Prostate gland (tissue), 2 donors: ENCODE data around the gene PATL2. TPM values are rescaled to one million over a fixed set of nuclear protein-coding genes. Genes with fewer than 3 reads are reported as not detected.
"Not testable (repeated sequence)": the region's sequence is repeated elsewhere in the genome, so short reads cannot be mapped to it uniquely, and the experiment has no call there.

Source experiments
- DNase-seq: peaks from one replicate; pipeline ENCODE4 v3.0.0-alpha.2; 2019; ENCODE audit warnings: low spot score
- H3K27ac ChIP-seq, 2 donors: fragments of 200-600 bp; sonication (generic); 2 replicates each; pipeline ENCODE4 v1.5.1; 2017 to 2019
- H3K27me3 ChIP-seq: fragments of 200-600 bp; sonication (generic); replicated peaks from 2 replicates; pipeline ENCODE4 v1.5.1; 2019; ENCODE audit not compliant: insufficient read depth
- H3K36me3 ChIP-seq, 2 donors: fragments of 200-600 bp; sonication (generic); 1 replicate in 1 of 2; 2 replicates in 1 of 2; pipeline versions ENCODE4 v1.5.1 to v1.8.1; 2017 to 2019
- H3K4me1 ChIP-seq: fragments of 200-600 bp; sonication (generic); replicated peaks from 2 replicates; pipeline ENCODE4 v1.5.1; 2019
- H3K4me3 ChIP-seq, 2 donors: fragments of 200-600 bp; sonication (generic); 2 replicates each; pipeline ENCODE4 v1.5.1; 2017 to 2019
- H3K9me3 ChIP-seq: fragments of 200-600 bp; sonication (generic); 2 replicates; pipeline ENCODE4 v1.5.1; 2017
- CTCF ChIP-seq, 4 experiments: fragments of 200-600 bp in 2 of 4; fragments of 450-650 bp in 2 of 4; sonication (generic) in 2 of 4; IDR thresholded peaks; 1 replicate in 3 of 4; 2 replicates in 1 of 4; pipeline ENCODE4 v1.5.1; 2016 to 2019; ENCODE audit warnings: antibody characterized with exemption in 4 of 4, mild to moderate bottlenecking in 2 of 4, moderate library complexity in 2 of 4
- POLR2A ChIP-seq: fragments of 450-650 bp; IDR thresholded peaks from one replicate; pipeline ENCODE4 v1.6.1; 2016; ENCODE audit warnings: antibody characterized with exemption, mild to moderate bottlenecking
- POLR2AphosphoS5 ChIP-seq: sonication (generic); formaldehyde crosslinking; IDR thresholded peaks from one replicate; pipeline ENCODE4 v1.6.1; 2017; ENCODE audit warnings: antibody characterized with exemption
- WGBS: methylation state at CpG from one replicate; pipeline ENCODE4 v1.1.5; 2018; 5-methylcytosine and 5-hydroxymethylcytosine counted together
- intact Hi-C: fragments of 100-400 bp; cut with DNase I; formaldehyde crosslinking; loops from one replicate; pipeline ENCODE4 v1.14.2; 2022
- total RNA-seq, 2 donors: library from RNA; depleted of rRNA; stranded (reverse); fragments of >200 nt; gene quantifications; one replicate each; pipeline ENCODE4 v1.1.0, GENCODE V29; 2016

The PATL2 gene
- 1 to 10 TPM in 1 of 2 donors, under 1 TPM in 1; 0.77 to 1.2 TPM for total RNA-seq

- peak; percentile 100 for TF ChIP-seq POLR2A
- peak in 1 of 4 experiments; percentile 23 for TF ChIP-seq CTCF (IDR thresholded peaks at IDR 0.05)
- TF ChIP-seq POLR2AphosphoS5, result peak; percentile 100
- Histone ChIP-seq H3K27ac (peak within 1 kb of the TSS; percentile 97 to 99), H3K9me3 (no peaks in the 10 kb centered on the region), H3K4me3 (peak within 1 kb of the TSS; percentile 80 to 96), H3K27me3 (no peaks in the 10 kb centered on the region), H3K36me3 (peaks cover 0 to 5% of the 10 kb centered on the region in 2 donors), H3K4me1 (no peaks in the 10 kb centered on the region)
- under 1% methylated on average over 37 of the region's 37 CpGs for WGBS
- intact Hi-C loops, result loop anchor here (1.0 to 5.0 kb wide), 5 partner anchors 17 to 424 kb away; partner anchors contain the start of genes CTDSPL2, EIF3J, GOLM2 and SPG11
- DNase-seq, result peak; percentile 97
These were observed at the start of gene PATL2, which contains the start of gene B2M for GRCh38 chr15:44711096-44711742. TSS of gene PATL2 (minus strand) at chr15:44711323. CDS start at chr15:44676490, 34,833 bp downstream. TSS of gene B2M (plus strand) at chr15:44711517. CDS start at chr15:44711547, 30 bp downstream.

GRCh38 chr15:44753345-44753744 is 42.2 kb upstream of the PATL2 start:
- Histone ChIP-seq H3K36me3 (no peaks in the 10 kb centered on the region), H3K27ac (no peak overlapping the region), H3K4me3 (no peak overlapping the region), H3K27me3 (no peaks in the 10 kb centered on the region), H3K9me3 (no peaks in the 10 kb centered on the region), H3K4me1 (no peaks in the 10 kb centered on the region)
- WGBS, result 100% methylated on average over 1 of the region's 1 CpG
- DNase-seq, result no peak
- TF ChIP-seq POLR2A (no peak), CTCF (IDR thresholded peaks at IDR 0.05) (no peak), POLR2AphosphoS5 (no peak)
- intact Hi-C loops, result no loop called here

DNA sequence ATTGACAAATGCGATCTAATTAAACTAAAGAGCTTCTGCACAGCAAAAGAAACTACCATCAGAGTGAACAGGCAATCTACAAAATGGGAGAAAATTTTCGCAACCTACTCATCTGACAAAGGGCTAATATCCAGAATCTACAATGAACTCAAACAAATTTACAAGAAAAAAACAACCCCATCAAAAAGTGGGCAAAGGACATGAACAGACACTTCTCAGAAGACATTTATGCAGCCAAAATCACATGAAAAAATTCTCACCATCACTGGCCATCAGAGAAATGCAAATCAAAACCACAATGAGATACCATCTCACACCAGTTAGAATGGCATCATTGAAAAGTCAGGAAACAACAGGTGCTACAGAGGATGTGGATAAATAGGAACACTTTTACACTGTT is 32.3 kb upstream of the PATL2 start:
- H3K4me1 ChIP-seq, H3K36me3 ChIP-seq, H3K9me3 ChIP-seq, H3K27ac ChIP-seq, H3K27me3 ChIP-seq, DNase-seq, H3K4me3 ChIP-seq, intact Hi-C loops: not testable (repeated sequence)
- WGBS, result 95% methylated on average over 2 of the region's 2 CpGs

- WGBS, result 82% methylated on average over 22 of the region's 24 CpGs
- not testable (repeated sequence) for H3K27me3 ChIP-seq
These were observed 28.2 kb upstream of the PATL2 start for GRCh38 chr15:44739222-44739847.

DNA sequence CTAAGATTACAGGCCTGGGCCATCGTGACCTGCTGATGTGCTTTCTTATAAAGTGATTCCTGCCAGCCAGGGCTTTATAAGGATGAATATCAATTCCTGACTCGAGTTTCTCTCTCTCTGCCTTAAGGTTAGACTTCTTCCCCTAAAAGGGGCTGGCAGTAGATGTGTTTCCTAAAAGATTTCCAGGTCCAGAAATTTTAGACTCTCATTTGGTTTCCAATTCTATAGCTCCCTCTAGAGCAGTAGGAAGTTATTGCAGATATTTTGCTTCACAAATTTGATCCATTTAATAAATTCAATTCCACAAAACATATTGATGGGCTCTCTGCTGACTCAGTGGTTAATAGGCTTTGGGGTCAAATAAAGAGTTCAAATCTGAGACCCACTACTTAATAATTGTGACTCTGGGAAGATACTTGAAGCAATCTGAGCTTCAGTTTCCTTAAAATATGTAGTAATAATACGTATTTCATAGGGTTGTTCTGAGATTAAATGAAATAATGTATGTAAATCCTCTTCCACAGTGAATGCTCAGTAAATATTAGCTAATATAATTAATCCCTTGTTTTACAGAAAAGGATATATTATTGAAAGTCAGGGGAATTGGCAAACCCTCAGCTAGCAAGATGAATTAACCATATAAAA is 27.3 kb upstream of the PATL2 start:
- Histone ChIP-seq H3K27ac (no peak overlapping the region), H3K36me3 (no peaks in the 10 kb centered on the region), H3K9me3 (no peaks in the 10 kb centered on the region), H3K4me3 (no peak overlapping the region), H3K27me3 (no peaks in the 10 kb centered on the region), H3K4me1 (no peaks in the 10 kb centered on the region)
- no peak for DNase-seq
- WGBS, result 81% methylated on average over 3 of the region's 3 CpGs
- intact Hi-C loops, result loop anchor here (2.0 to 10.0 kb wide), 2 partner anchors 76 to 154 kb away; partner anchors contain the start of gene SPG11
- TF ChIP-seq CTCF (IDR thresholded peaks at IDR 0.05) (peak; percentile 18 to 81 (median 63)), POLR2AphosphoS5 (no peak), POLR2A (no peak)

More at GRCh38 chr15:44739222-44739847, 28.2 kb upstream of the PATL2 start:
- intact Hi-C loops, result loop anchor here (2.0 to 10.0 kb wide), 2 partner anchors 77 to 155 kb away; partner anchors contain the start of gene SPG11
- H3K36me3 ChIP-seq, H3K4me3 ChIP-seq, H3K27ac ChIP-seq, DNase-seq, H3K9me3 ChIP-seq, H3K4me1 ChIP-seq: not testable (repeated sequence)
